Right ventricle myocardium superior (tissue), 1 donor: Measurements from ENCODE around the gene SYNPO. TPM values are rescaled to one million over a fixed set of nuclear protein-coding genes. Genes with fewer than 3 reads are reported as not detected.
A peak's percentile ranks its signal among the peaks of the same experiment; 100 is the strongest.

Experiments
- ATAC-seq: fragments of 200-7000 bp; cut with Tn5 transposase; one replicate; pipeline ENCODE4 v1.9.1; 2020; ENCODE audit warnings: mild to moderate bottlenecking; ENCODE audit not compliant: poor library complexity
- DNase-seq: peaks from one replicate; pipeline ENCODE4 v3.0.0-alpha.2; 2020
- intact Hi-C: fragments of 100-400 bp; cut with DNase I; formaldehyde crosslinking; loops from one replicate; pipeline ENCODE4 v1.11.2; 2022
- total RNA-seq: library from RNA; stranded (reverse); fragmentation: NEBNext Ultra II Directional; extraction: Animal tissue kit (Norgen Biotek cat#: 25700); gene quantifications from one replicate; pipeline ENCODE4 v1.2.1, GENCODE V29; 2021
- donor health status: DM: no; HTN: yes; CAD: no; lungs with severe emphysema.

The SYNPO gene
- total RNA-seq, 1 donor from 2014 or later: 645 TPM

DNA sequence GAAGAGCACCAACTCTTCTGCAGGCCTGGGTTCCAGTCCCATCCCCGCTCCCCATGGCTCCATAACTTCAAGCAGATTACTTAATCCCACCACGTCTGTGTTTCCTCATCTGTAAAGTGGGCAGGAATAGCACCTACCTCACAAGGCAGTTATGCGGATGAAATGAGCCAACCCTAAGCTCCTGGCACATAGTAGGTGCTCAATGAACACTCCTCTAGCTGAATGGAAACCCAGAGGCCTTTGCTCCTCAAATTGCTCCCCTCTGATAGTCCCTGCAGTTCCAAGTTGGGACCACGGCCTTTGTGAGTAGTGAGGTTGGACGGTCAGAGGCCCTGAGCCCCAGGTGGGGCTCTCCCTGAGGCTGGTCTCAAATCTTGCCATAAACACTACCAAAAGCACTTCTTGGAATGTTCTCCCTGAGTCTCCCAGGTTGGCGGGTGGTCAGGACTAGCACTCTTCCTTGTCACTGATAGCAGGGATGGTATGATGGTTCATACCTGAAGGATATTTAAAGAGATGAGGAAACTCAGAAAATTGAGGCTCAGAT, 35.5 kb upstream of the SYNPO start:
- no peak for ATAC-seq
- DNase-seq: peak; percentile 16

GRCh38 chr5:150605546-150605945, 34.9 kb upstream of the SYNPO start:
- DNase-seq (peak; percentile 7), ATAC-seq (no peak)
- intact Hi-C loops: no loop called here

More for the DNA sequence above, 35.5 kb upstream of the SYNPO start:
- intact Hi-C loops: no loop called here

- intact Hi-C loops: no loop called here
- ATAC-seq (no peak), DNase-seq (peak; percentile 28)
Measured at GRCh38 chr5:150606476-150606875, 34.0 kb upstream of the SYNPO start.

DNA sequence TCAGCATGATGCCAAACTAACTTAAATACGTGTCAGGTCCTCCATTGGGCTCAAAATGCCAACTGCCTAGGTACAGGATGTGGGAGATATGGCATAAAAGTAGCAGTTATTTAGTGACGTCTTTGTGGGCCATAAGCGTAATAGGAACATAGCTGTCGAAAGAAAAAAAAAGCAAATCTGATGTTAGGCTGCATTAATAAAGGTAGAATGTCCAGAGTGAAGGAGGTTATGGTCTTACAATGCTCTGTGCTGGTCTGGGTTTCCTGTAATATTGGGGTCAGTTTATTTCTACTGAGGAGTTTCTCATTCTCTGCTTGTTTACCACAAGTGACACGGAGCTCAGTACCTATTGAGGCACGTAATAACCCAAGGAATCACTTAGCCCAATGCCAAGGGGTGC, 33.4 kb upstream of the SYNPO start:
- ATAC-seq (no peak), DNase-seq (no peak)
- intact Hi-C loops: no loop called here

DNA sequence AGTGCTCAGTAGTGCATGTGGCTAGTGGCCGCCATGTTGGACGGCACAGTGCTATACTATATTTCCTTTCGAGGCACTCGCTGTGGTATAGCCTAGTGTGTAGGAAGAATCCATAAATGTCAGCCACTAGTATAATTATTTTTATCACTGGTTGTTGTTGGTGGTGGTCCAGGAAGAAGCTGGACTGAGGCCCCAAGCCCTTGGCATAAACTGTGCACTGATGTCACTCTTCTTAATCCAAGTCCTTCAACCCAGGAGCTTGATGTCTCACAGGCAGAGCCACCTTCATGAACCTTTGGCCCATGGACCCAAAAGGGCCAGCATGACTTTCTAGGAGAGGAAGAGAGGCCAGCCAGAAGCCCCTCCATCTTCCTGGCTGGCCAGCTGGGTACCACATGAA, 32.5 kb upstream of the SYNPO start:
- intact Hi-C loops: no loop called here
- peak; percentile 25 for DNase-seq

GRCh38 chr5:150608991-150609390, 31.5 kb upstream of the SYNPO start:
- intact Hi-C loops: no loop called here
- DNase-seq (peak; percentile 6), ATAC-seq (no peak)

More for the DNA sequence above, 32.5 kb upstream of the SYNPO start:
- no peak for ATAC-seq

GRCh38 chr5:150609843-150610584, 30.4 kb upstream of the SYNPO start:
- peak; percentile 69 for DNase-seq
- ATAC-seq: peak; percentile 77
- intact Hi-C loops: no loop called here

DNA sequence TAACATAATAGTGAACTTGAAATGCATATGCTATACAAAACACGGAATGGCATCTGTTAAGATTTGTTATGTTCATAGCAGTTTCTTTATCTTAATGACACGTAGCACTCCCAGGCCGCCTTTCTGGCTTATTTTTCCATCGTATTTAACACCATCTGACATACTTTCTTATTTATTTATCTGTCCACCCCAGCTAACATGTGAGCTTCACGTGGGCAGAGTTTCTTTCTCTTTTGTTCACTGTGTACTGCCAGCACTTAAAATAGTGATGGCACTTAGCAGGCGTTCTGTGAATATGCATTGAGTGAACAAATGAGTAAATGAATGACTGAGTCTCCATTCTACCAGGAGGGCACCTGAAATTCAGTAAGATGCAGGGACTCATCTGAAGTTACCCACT, 29.4 kb upstream of the SYNPO start:
- intact Hi-C loops: no loop called here
- ATAC-seq (peak; percentile 38), DNase-seq (peak; percentile 1)

DNA sequence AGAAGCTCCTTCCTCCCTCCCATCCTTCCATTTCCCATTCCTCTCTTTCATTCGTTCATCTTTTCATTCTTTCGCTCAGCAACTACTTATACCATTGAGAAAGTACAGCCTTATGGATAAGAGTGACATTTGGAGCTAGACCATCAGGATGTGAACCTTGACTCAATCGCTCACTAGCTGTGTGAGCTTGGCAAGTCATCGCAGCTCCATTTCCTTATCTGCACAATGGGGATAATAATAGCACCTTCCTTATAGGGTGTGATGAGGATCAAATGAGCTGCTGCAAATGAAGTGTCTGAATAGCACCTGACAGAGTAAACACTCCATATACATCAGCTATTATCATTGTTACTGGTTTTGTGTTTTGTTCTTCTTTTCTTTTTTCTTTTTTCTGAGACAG, 28.1 kb upstream of the SYNPO start:
- peak; percentile 43 for DNase-seq
- intact Hi-C loops: no loop called here
- ATAC-seq: peak; percentile 48

GRCh38 chr5:150612905-150613670, 27.4 kb upstream of the SYNPO start:
- DNase-seq (peak; percentile 55), ATAC-seq (peak; percentile 2)
- intact Hi-C loops: no loop called here

DNA sequence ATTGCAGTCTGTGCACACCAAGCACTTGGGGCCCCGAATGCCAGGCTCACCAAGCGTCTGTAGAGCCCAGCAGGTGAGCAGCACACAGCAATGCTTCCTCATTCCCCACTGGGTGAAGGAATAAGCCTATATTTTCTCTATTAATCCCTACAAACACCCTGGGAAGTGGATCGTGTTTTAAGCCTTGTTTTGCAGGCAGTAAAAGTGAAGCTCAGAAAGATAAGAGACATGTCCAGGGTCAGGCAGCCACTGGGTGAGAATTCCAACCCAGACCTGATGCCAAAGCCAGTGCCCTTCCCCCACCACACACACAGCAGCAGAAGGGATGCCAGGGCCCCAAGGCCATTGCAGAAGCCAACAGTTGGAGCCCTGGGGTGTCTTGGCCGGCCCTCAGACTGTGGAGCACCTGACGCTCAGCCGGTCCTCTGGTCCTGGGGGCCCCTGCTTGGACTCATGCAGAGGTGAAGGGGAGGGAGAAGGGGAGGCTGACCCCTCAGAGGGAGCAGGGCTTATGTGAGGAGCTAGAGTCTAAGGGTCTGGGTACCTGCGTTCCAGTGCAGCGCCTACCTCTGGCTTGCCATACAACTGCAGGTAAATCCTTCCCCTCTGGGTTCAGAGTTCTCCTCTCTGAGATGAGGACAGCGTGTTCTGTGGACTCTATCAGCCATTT, 26.3 kb upstream of the SYNPO start:
- DNase-seq: peak; percentile 71
- peak; percentile 16 for ATAC-seq
- intact Hi-C loops: no loop called here

DNA sequence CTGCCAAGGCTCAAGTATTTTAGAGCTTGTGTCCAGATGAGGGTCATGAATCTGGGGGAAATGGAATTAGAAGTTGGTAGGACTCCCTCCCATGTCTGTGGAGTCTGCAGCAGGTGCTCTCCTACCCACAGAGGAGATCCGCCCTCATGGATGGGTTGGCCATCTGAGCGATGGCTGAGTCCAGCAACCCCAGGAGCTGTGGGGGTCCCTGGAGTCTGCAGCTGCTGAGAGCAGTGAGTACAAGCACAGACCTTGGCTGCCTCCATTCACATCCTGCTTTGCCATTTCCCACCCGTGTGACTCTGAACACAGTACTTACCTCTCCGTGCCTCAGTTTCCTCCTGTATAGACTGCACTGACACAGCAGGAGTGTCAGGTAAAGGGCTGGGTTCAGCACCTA, 25.8 kb upstream of the SYNPO start:
- ATAC-seq (no peak), DNase-seq (peak; percentile 37)
- intact Hi-C loops: no loop called here

DNA sequence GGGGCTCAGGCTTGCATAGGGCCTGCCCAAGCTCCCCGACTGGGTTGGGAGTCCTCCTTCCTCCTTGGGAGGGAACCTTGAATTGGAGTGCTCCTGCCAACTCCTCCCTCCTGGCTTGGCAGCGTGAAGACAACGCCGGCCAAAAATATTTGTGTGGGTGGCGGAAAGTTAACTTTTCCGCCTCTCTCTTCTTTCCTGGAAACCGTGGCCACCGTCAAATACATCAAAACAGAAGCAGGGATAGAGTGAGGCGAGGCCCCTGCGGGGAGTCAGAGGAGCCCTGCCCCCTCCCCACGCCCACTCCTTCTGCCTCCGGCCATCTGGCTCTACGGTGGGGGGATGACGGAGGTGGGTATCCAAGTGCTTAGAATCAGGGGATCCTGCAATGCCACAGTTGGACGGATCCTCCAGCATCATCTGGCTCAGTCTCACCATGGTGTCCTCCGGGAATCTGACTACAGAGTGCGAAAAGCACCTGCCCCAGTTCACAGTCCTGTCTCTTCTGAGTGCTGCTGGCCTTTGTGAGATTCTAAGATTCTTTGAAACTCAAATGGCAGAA, 25.2 kb upstream of the SYNPO start:
- intact Hi-C loops: no loop called here
- ATAC-seq (peak; percentile 19), DNase-seq (peak; percentile 75)

- intact Hi-C loops: no loop called here
- ATAC-seq (peak; percentile 38), DNase-seq (peak; percentile 87)
Measured at GRCh38 chr5:150616024-150616470, 24.4 kb upstream of the SYNPO start.

DNA sequence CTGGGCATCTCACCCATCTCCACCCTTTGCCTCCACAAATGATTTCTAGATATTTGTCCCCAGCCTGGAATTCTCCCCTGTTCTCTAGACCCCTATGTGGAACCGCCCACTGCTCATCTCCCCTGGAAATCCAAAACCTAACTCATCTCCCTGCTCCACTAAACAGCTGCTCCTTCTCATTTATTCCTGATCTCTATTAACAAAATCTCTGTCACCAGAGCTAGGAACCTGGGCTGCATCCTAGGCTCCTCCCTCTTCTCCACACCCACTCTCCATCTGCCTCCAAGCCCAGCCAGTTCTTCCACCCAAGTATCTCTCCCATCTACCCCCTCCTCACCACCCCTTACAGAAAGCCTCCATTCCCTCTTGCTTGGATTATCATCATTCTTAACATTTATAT, 24.0 kb upstream of the SYNPO start:
- ATAC-seq: no peak
- DNase-seq: peak; percentile 20
- intact Hi-C loops: no loop called here

- DNase-seq: peak; percentile 74
- ATAC-seq: peak; percentile 24
- intact Hi-C loops: no loop called here
Measured at GRCh38 chr5:150618163-150618562, 22.3 kb upstream of the SYNPO start.

DNA sequence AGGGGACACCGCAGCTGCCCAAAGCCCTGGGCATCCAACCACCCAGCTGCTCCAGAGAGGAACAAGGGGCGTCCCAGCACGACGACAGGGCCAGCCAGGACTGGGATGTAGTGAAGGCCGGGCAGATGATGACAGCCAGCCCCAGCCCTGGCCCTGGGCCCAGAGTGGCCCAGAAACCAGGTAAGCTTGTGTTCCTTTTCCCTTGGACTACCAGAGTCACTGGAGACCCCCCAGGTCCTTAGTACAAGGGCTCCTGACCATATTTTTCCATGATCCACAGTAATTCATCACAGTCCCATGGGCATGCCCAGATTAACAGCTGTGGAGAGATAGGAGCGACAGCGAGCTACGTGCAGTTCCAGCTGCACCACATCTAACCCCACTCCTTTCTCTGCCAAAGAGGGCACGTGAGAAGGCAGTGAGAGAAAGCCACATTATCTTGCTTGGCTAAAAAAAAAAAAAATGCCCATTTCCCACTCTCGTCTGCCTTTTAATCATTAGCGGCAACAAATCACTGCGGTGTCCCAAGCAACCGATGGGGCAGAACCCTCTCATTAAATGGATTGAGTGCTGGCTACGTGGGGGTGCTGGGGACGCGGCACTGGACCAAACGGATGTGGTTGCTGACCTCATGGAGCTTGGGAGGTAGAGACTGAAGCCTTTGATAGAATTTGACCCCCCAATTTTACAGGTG, 21.7 kb upstream of the SYNPO start:
- DNase-seq (peak; percentile 64), ATAC-seq (peak; percentile 59)
- intact Hi-C loops: no loop called here
